Stimulated activated CD4-positive, alpha-beta T cell treated with anti-CD3 and anti-CD28 coated beads, Interleukin-4, amount 100 ng/mL, for 48 hours (primary cell): Measurements from ENCODE around the gene CKM.
"Not testable (repeated sequence)": the region's sequence is repeated elsewhere in the genome, so short reads cannot be mapped to it uniquely, and the experiment has no call there.

Experiments
- DNase-seq, 2 donors: peaks; one replicate each; pipeline ENCODE4 v3.0.0-alpha.2; 2020; ENCODE audit warnings: low read depth in 2 of 2

The CKM gene

GRCh38 chr19:45349126-45349415, 26.4 kb upstream of the CKM start:
- DNase-seq: no peak

- DNase-seq: no peak
Measured at GRCh38 chr19:45348367-45349125, 25.9 kb upstream of the CKM start.

GRCh38 chr19:45347570-45348366, 25.1 kb upstream of the CKM start:
- DNase-seq: no peak

- no peak for DNase-seq
Measured at GRCh38 chr19:45346449-45346848, 23.8 kb upstream of the CKM start.

- no peak for DNase-seq
Measured at GRCh38 chr19:45345506-45345860, 22.8 kb upstream of the CKM start.

GRCh38 chr19:45344621-45345505, 22.2 kb upstream of the CKM start:
- DNase-seq: no peak

- no peak for DNase-seq
Measured at GRCh38 chr19:45342911-45343310, 20.2 kb upstream of the CKM start.

GRCh38 chr19:45340899-45341453, 18.3 kb upstream of the CKM start:
- no peak for DNase-seq

GRCh38 chr19:45340232-45340898, 17.7 kb upstream of the CKM start, which contains the start of gene KLC3:
TSS of gene KLC3 (plus strand) at chr19:45340750. CDS start at chr19:45345542, 4,792 bp downstream.
- DNase-seq: peak; percentile 15 to 33

GRCh38 chr19:45339629-45340028, 17.0 kb upstream of the CKM start:
- DNase-seq: no peak

GRCh38 chr19:45336696-45337251, 14.1 kb upstream of the CKM start:
- no peak for DNase-seq

- DNase-seq: not testable (repeated sequence)
Measured at GRCh38 chr19:45334881-45335280, 12.2 kb upstream of the CKM start.

- DNase-seq: no peak
Measured at GRCh38 chr19:45333609-45334303, 11.1 kb upstream of the CKM start.

GRCh38 chr19:45331411-45331810, 8.7 kb upstream of the CKM start:
- no peak for DNase-seq

- no peak for DNase-seq
Measured at GRCh38 chr19:45327404-45328143, 4.9 kb upstream of the CKM start.

- no peak for DNase-seq
Measured at GRCh38 chr19:45324349-45324907, 1.8 kb upstream of the CKM start.

- DNase-seq: no peak
Measured at GRCh38 chr19:45323671-45324081, 1.0 kb upstream of the CKM start.

GRCh38 chr19:45322311-45322710, 364 bp downstream of the CKM start:
- DNase-seq: no peak

GRCh38 chr19:45321848-45322247, 827 bp downstream of the CKM start:
- DNase-seq: no peak
